HepG2 (cell line): ENCODE data around the gene BUB1B. TPM values are rescaled to one million over a fixed set of nuclear protein-coding genes. Genes with fewer than 3 reads are reported as not detected.
"Not testable (repeated sequence)": the region's sequence is repeated elsewhere in the genome, so short reads cannot be mapped to it uniquely, and the experiment has no call there.

Source experiments
- ATAC-seq: fragments of 200-7000 bp; cut with Tn5 transposase; 3 replicates; pipeline ENCODE4 v1.9.1; 2020; ENCODE audit warnings: mild to moderate bottlenecking, moderate library complexity
- BruUV-seq: library from RNA; stranded (reverse); fragments of 400-500 nt; replicated peaks from 2 replicates; lab custom pipeline; 2021; lab: Mats Ljungman, UMichigan
- CTCF ChIA-PET: fragments of 300-600 bp; formaldehyde crosslinking; extraction: SDS; loops from one replicate; lab custom pipeline; 2021; ENCODE audit warnings: low total read pairs, inconsistent platforms, low intra/inter-chr PET ratio; lab: Yijun Ruan, JAX
- POLR2A ChIA-PET: fragments of 350-600 bp; sonication (Branson Sonifier 250); formaldehyde crosslinking; loops from one replicate; lab custom pipeline; 2020; ENCODE audit warnings: antibody characterized with exemption, inconsistent platforms; lab: Yijun Ruan, JAX
- DNase-seq: peaks from one replicate; pipeline ENCODE4 v3.0.0-alpha.2; 2015; ENCODE audit warnings: low spot score
- FAIRE-seq: peaks from 3 replicates; lab custom pipeline; 2011; peaks lifted over from hg19 to GRCh38; lab: Jason Lieb, UNC
- H2AFZ ChIP-seq: one replicate; pipeline ENCODE4 v1.6.1; 2011; ENCODE audit warnings: low read length, inconsistent platforms
- H3K27ac ChIP-seq: fragments of 300-600 bp; 3 replicates; pipeline ENCODE4 v1.8.0; 2011; ENCODE audit warnings: mixed run types, mild to moderate bottlenecking, mixed read lengths, low read length, inconsistent platforms; ENCODE audit not compliant: insufficient read depth; ENCODE audit errors: extremely low read length
- H3K27me3 ChIP-seq, 2 experiments: fragments of 200-600 bp in 1 of 2; 2 replicates in 1 of 2; 3 replicates in 1 of 2; pipeline versions ENCODE4 v1.6.0 to v1.8.0; 2011; ENCODE audit warnings: low read length in 2 of 2, mild to moderate bottlenecking in 2 of 2, moderate library complexity in 2 of 2, inconsistent platforms in 1 of 2; ENCODE audit not compliant: insufficient read depth in 2 of 2, control insufficient read depth in 1 of 2
- H3K36me3 ChIP-seq, 2 experiments: fragments of 200-600 bp in 1 of 2; replicated peaks in 1 of 2; 2 replicates in 1 of 2; 3 replicates in 1 of 2; pipeline versions ENCODE4 v1.5.1 to v1.8.0; 2011; ENCODE audit warnings: low read length in 2 of 2, inconsistent platforms in 1 of 2; ENCODE audit not compliant: insufficient read depth in 2 of 2, control insufficient read depth in 1 of 2
- H3K4me1 ChIP-seq: 2 replicates; pipeline ENCODE4 v1.5.1; 2012; ENCODE audit warnings: low read length, inconsistent platforms; ENCODE audit not compliant: insufficient read depth
- H3K4me2 ChIP-seq: 2 replicates; pipeline ENCODE4 v1.6.0; 2011; ENCODE audit warnings: low read depth, low read length, inconsistent platforms
- H3K4me3 ChIP-seq, 3 experiments: fragments of 200-600 bp in 1 of 3; sonication (generic), shearing (Covaris generic) in 1 of 3; replicated peaks in 1 of 3; 2 replicates each; pipeline ENCODE4 v1.5.1; 2011 to 2016; ENCODE audit warnings: low read length in 3 of 3, inconsistent platforms in 2 of 3, low read depth in 2 of 3, mild to moderate bottlenecking in 2 of 3, control low read depth in 1 of 3, mixed read lengths in 1 of 3; ENCODE audit not compliant: insufficient read depth in 1 of 3
- H3K79me2 ChIP-seq: one replicate; pipeline ENCODE4 v1.6.1; 2011; ENCODE audit warnings: low read length, inconsistent platforms; ENCODE audit not compliant: insufficient read depth
- H3K9ac ChIP-seq: 2 replicates; pipeline ENCODE4 v1.6.0; 2011; ENCODE audit warnings: mild to moderate bottlenecking, low read depth, low read length, inconsistent platforms; ENCODE audit not compliant: insufficient read depth
- H3K9me3 ChIP-seq: 2 replicates; pipeline ENCODE4 v1.5.1; 2012; ENCODE audit warnings: mild to moderate bottlenecking, low read length
- H4K20me1 ChIP-seq: 2 replicates; pipeline ENCODE4 v1.6.0; 2011; ENCODE audit warnings: inconsistent platforms, mild to moderate bottlenecking, low read length, moderate library complexity; ENCODE audit not compliant: insufficient read depth
- ATF7 ChIP-seq, 2 experiments: fragments of 450-650 bp in 1 of 2; sonication (generic) in 1 of 2; formaldehyde crosslinking in 1 of 2; IDR thresholded peaks; 2 replicates each; pipeline versions ENCODE4 v1.4.0 to v1.6.1; 2016 to 2020; ENCODE audit warnings: antibody characterized with exemption in 1 of 2, mild to moderate bottlenecking in 1 of 2, missing genetic modification reagents in 1 of 2
- ATF7-NPFF ChIP-seq: sonication (generic); formaldehyde crosslinking; IDR thresholded peaks from 2 replicates; pipeline ENCODE4 v1.8.1; 2023; ENCODE audit warnings: mild to moderate bottlenecking, low read depth, missing genetic modification reagents, moderate library complexity
- WGBS: methylation state at CpG from one replicate; pipeline ENCODE4 v1.1.6; 2017; ENCODE audit warnings: low lambda C conversion rate; 5-methylcytosine and 5-hydroxymethylcytosine counted together
- in situ Hi-C: cut with HindIII; loops from 2 replicates; pipeline ENCODE4 v1.10.0; 2017; ENCODE audit warnings: low pct_unique_long_range_greater_than_20kb; ENCODE audit not compliant: extremely low pct_ligation_motif_present
- intact Hi-C: fragments of 100-400 bp; cut with micrococcal nuclease; formaldehyde crosslinking; loops from one replicate; pipeline ENCODE4 v1.10.0; 2022; ENCODE audit not compliant: unreplicated experiment
- polyA plus RNA-seq, 8 experiments: library from polyadenylated mRNA; depleted of rRNA in 3 of 8; stranded (reverse) in 7 of 8; unstranded in 1 of 8; fragments of >200 nt; fragmentation: Illumina TruSeq in 4 of 8; extraction: Trizol in 4 of 8; gene quantifications; 2 replicates each; pipeline versions ENCODE4 v1.2.1 to v1.2.3, GENCODE V29; 2011 to 2016; ENCODE audit warnings: low read depth in 4 of 8, missing spikeins in 1 of 8, mixed read lengths in 1 of 8; ENCODE audit not compliant: insufficient read depth in 1 of 8
- total RNA-seq, 5 experiments: library from RNA; depleted of rRNA; stranded (reverse); fragments of >200 nt; fragmentation: Illumina TruSeq; extraction: Trizol; gene quantifications; 2 replicates each; pipeline ENCODE4 v1.2.3, GENCODE V29; 2016; ENCODE audit warnings: low read depth in 1 of 5
- TF ChIP-seq, protein P1 (sequence below): sonication (generic); formaldehyde crosslinking; IDR thresholded peaks from 2 replicates; pipeline ENCODE4 v1.4.0; 2020; ENCODE audit warnings: mild to moderate bottlenecking, missing genetic modification reagents, borderline replicate concordance

BUB1B gene
- total and polyA plus RNA-seq, 2 of the 13 experiments (the other 11 are each of a cell fraction or from before 2014, with no cell fraction given), result 26.2 to 63.5 TPM

DNA sequence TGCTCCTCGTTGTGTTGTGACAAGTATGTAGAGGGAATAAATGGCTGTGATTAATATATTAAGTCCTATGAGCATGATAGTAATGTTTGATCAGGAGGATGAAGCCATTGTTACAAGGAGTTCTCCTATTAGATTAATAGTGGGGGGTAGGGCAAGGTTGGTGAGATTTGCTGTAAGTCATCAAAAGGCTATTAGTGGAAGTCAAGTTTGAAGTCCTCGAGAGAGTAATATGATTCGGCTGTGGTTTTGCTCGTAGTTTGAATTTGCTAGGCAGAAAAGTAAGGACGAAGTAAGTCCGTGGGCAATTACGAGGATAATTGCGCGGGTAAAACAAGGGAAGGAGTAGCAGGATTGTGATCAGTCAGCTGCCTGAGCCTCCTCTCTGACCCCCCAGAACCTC lies 26.0 kb upstream of the BUB1B start:
- Histone ChIP-seq H3K9ac (no peak overlapping the region), H3K79me2 (no peaks in the 10 kb centered on the region), H3K27ac (no peak overlapping the region), H4K20me1 (no peaks in the 10 kb centered on the region), H3K4me2 (no peak overlapping the region), H3K4me3 (no peak overlapping the region), H3K36me3 (no peaks in the 10 kb centered on the region), H3K27me3 (no peaks in the 10 kb centered on the region; a peak in 1 of 5 replicates), H2AFZ (no peak overlapping the region), H3K4me1 (peaks cover 16% of the 10 kb centered on the region), H3K9me3 (no peaks in the 10 kb centered on the region)
- no TSS peak for BruUV-seq
- in situ Hi-C loops (no loop called here), intact Hi-C loops (no loop called here)
- FAIRE-seq (no peak), ATAC-seq (no peak), DNase-seq (no peak)
- ChIA-PET POLR2A (no interaction called here), CTCF (no interaction called here)
- TF ChIP-seq ATF7 (IDR thresholded peaks at IDR 0.05) (no peak), ATF7 (CRISPR knock-in tag; IDR thresholded peaks at IDR 0.05) (no peak), ATF7-NPFF (CRISPR knock-in tag) (no peak)
- TF ChIP-seq, protein P1, sequence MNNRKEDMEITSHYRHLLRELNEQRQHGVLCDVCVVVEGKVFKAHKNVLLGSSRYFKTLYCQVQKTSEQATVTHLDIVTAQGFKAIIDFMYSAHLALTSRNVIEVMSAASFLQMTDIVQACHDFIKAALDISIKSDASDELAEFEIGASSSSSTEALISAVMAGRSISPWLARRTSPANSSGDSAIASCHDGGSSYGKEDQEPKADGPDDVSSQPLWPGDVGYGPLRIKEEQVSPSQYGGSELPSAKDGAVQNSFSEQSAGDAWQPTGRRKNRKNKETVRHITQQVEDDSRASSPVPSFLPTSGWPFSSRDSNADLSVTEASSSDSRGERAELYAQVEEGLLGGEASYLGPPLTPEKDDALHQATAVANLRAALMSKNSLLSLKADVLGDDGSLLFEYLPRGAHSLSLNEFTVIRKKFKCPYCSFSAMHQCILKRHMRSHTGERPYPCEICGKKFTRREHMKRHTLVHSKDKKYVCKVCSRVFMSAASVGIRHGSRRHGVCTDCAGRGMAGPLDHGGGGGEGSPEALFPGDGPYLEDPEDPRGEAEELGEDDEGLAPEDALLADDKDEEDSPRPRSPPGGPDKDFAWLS (CRISPR knock-in tag), result no peak
- WGBS, result 39% methylated on average over 9 of the region's 9 CpGs

DNA sequence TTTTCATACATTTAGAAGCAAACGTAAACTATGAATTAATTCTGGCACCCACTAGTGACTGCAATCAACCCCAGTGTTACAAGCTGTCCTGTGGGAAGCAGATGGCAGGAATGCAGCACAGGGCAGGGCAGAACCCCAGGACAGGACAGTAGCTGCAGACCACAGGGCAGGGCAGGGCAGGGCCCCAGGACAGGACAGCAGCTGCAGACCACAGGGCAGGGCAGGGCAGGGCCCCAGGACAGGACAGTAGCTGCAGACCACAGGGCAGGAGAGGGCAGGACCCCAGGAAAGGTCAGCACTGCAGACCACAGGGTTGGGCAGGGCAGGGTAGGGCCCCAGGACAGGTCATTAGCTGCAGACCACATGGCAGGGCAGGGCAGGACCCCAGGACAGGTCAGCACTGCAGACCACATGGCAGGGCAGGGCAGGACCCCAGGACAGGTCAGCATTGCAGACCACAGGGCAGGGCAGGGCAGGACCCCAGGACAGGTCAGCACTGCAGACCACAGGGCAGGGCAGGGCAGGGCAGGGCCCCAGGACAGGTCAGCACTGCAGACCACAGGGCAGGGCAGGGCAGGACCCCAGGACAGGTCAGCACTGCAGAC lies 24.9 kb upstream of the BUB1B start:
- H3K79me2 ChIP-seq, in situ Hi-C loops, H3K27ac ChIP-seq, intact Hi-C loops, H4K20me1 ChIP-seq, ATAC-seq, FAIRE-seq, H3K9ac ChIP-seq, H3K4me3 ChIP-seq, H3K27me3 ChIP-seq, H3K9me3 ChIP-seq, H3K4me2 ChIP-seq, DNase-seq, POLR2A ChIA-PET, CTCF ChIA-PET, BruUV-seq, H3K36me3 ChIP-seq, H2AFZ ChIP-seq: not testable (repeated sequence)
- H3K4me1 ChIP-seq, result peaks cover 16% of the 10 kb centered on the region
- 8% methylated on average over 1 of the region's 1 CpG for WGBS
